A673 (cell line): ENCODE data around the gene TJP1. TPM values are rescaled to one million over a fixed set of nuclear protein-coding genes. Genes with fewer than 3 reads are reported as not detected.
"Not testable (repeated sequence)": the region's sequence is repeated elsewhere in the genome, so short reads cannot be mapped to it uniquely, and the experiment has no call there.

ENCODE experiments used
- BruUV-seq: library from RNA; stranded (reverse); fragments of 400-500 nt; replicated peaks from 2 replicates; lab custom pipeline; 2021; lab: Mats Ljungman, UMichigan
- CTCF ChIA-PET: fragments of 300-600 bp; sonication (Branson Sonifier 250); formaldehyde crosslinking; loops from one replicate; lab custom pipeline; 2022; ENCODE audit warnings: antibody characterized with exemption; lab: Charles Lee
- POLR2A ChIA-PET: fragments of 300-600 bp; sonication (Branson Sonifier 250); formaldehyde crosslinking; loops from one replicate; lab custom pipeline; 2022; ENCODE audit warnings: antibody characterized with exemption; ENCODE audit not compliant: low non-redundant PET; lab: Charles Lee
- DNase-seq: peaks from one replicate; pipeline ENCODE4 v3.0.0-alpha.2; 2015; ENCODE audit warnings: low spot score
- H3K27ac ChIP-seq: fragments of 200-600 bp; sonication (generic); 2 replicates; pipeline ENCODE4 v1.5.1; 2016; ENCODE audit warnings: mixed run types, low read depth, mild to moderate bottlenecking, mixed read lengths, antibody characterized with exemption, low read length; ENCODE audit not compliant: poor library complexity, severe bottlenecking
- H3K27me3 ChIP-seq: fragments of 200-600 bp; sonication (generic); replicated peaks from 2 replicates; pipeline ENCODE4 v1.6.1; 2017; ENCODE audit warnings: mixed run types, low read depth, mild to moderate bottlenecking, mixed read lengths, antibody characterized with exemption, low read length; ENCODE audit not compliant: insufficient read depth, poor library complexity
- H3K36me3 ChIP-seq: fragments of 200-600 bp; sonication (generic); 2 replicates; pipeline ENCODE4 v1.6.1; 2016; ENCODE audit warnings: mixed run types, mild to moderate bottlenecking, mixed read lengths, antibody characterized with exemption, low read length; ENCODE audit not compliant: insufficient read depth, poor library complexity, severe bottlenecking
- H3K4me1 ChIP-seq: fragments of 200-600 bp; sonication (generic); 2 replicates; pipeline ENCODE4 v1.6.1; 2017; ENCODE audit warnings: mixed run types, mild to moderate bottlenecking, mixed read lengths, antibody characterized with exemption, low read length; ENCODE audit not compliant: insufficient read depth, poor library complexity, severe bottlenecking
- H3K4me3 ChIP-seq: fragments of 200-600 bp; sonication (generic); 2 replicates; pipeline ENCODE4 v1.5.1; 2016; ENCODE audit warnings: low read depth, mixed run types, mild to moderate bottlenecking, mixed read lengths, low read length; ENCODE audit not compliant: poor library complexity, severe bottlenecking
- H3K9me3 ChIP-seq: fragments of 200-600 bp; sonication (generic); 2 replicates; pipeline ENCODE4 v1.6.1; 2016; ENCODE audit warnings: mixed run types, low read depth, mild to moderate bottlenecking, mixed read lengths, antibody characterized with exemption, low read length; ENCODE audit not compliant: poor library complexity, severe bottlenecking
- EZH2 ChIP-seq: fragments of 200-600 bp; sonication (generic); IDR thresholded peaks from 2 replicates; pipeline ENCODE4 v1.6.1; 2017; ENCODE audit warnings: borderline replicate concordance, low read depth, mild to moderate bottlenecking, mixed read lengths, antibody characterized with exemption, low read length; ENCODE audit not compliant: poor library complexity, severe bottlenecking
- intact Hi-C: fragments of 100-400 bp; cut with micrococcal nuclease; formaldehyde crosslinking; loops from one replicate; pipeline ENCODE4 v1.10.0; 2022; ENCODE audit not compliant: unreplicated experiment
- total RNA-seq: library from RNA; stranded (reverse); gene quantifications from 2 replicates; pipeline ENCODE4 v1.2.3, GENCODE V29; 2021
- TF ChIP-seq, protein P1 (sequence below): fragments of 300-800, 200-600 bp; sonication (generic); conservative IDR thresholded peaks from 2 replicates; pipeline ENCODE4 v1.5.1; 2017; ENCODE audit warnings: low read depth, mild to moderate bottlenecking, antibody characterized with exemption, low read length, moderate library complexity, mixed read lengths

TJP1 gene
- total RNA-seq, 1 experiment from 2014 or later = 34.7 TPM

DNA sequence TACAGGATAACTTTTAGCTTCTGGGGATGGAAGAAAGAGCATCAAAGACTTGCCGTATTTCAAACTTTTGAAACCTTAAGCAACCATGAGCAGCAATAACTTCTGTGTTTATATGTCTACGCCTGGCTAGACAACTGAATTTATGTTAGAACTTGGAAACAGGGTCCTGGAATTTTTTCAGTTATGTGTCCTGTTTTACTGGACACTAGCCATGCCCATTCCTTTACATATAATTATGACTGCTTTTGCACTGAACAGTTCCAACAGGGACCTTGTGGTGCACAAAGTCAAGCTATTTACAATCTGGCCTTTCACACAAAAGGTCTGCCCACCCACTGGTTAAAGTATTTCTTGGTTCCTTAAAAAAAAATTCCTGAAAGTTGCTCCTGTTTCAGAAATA lies 37.1 kb downstream of the TJP1 start:
- no peaks in the 10 kb centered on the region for H3K36me3 ChIP-seq
- intact Hi-C loops = no loop called here
- TF ChIP-seq EZH2 = no peak
- TF ChIP-seq, protein P1, sequence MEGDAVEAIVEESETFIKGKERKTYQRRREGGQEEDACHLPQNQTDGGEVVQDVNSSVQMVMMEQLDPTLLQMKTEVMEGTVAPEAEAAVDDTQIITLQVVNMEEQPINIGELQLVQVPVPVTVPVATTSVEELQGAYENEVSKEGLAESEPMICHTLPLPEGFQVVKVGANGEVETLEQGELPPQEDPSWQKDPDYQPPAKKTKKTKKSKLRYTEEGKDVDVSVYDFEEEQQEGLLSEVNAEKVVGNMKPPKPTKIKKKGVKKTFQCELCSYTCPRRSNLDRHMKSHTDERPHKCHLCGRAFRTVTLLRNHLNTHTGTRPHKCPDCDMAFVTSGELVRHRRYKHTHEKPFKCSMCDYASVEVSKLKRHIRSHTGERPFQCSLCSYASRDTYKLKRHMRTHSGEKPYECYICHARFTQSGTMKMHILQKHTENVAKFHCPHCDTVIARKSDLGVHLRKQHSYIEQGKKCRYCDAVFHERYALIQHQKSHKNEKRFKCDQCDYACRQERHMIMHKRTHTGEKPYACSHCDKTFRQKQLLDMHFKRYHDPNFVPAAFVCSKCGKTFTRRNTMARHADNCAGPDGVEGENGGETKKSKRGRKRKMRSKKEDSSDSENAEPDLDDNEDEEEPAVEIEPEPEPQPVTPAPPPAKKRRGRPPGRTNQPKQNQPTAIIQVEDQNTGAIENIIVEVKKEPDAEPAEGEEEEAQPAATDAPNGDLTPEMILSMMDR = no peak
- H3K27ac ChIP-seq = no peak overlapping the region
- no peak overlapping the region for H3K4me3 ChIP-seq
- no TSS peak for BruUV-seq
- no peaks in the 10 kb centered on the region for H3K27me3 ChIP-seq
- H3K9me3 ChIP-seq = no peaks in the 10 kb centered on the region
- no peaks in the 10 kb centered on the region for H3K4me1 ChIP-seq
- ChIA-PET CTCF (no interaction called here), POLR2A (no interaction called here)
- no peak for DNase-seq

DNA sequence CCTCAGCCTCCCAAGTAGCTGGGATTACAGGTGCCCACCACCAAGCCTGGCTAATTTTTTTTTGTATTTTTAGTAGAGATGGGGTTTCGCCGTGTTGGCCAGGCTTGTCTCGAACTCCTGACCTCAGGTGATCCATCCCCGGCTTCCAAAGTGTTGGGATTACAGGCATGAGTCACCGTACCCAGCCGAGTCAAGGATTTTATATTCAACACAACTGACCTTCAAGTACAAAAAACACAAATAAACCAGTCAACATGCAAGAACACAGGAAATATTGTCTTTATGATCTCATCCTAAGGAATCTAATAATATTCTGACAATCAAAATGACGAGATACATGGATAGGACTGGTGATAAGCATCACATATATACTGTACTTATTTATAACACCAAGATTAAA lies 37.9 kb downstream of the TJP1 start:
- TF ChIP-seq, protein P1 = no peak
- no peak for TF ChIP-seq EZH2
- POLR2A ChIA-PET = no interaction called here
- intact Hi-C loops = no loop called here
- Histone ChIP-seq H3K27me3 (no peaks in the 10 kb centered on the region), H3K27ac (no peak overlapping the region), H3K36me3 (no peaks in the 10 kb centered on the region), H3K9me3 (no peaks in the 10 kb centered on the region), H3K4me1 (no peaks in the 10 kb centered on the region), H3K4me3 (no peak overlapping the region)
- CTCF ChIA-PET = no interaction called here
- no peak for DNase-seq
- BruUV-seq = no TSS peak

- POLR2A ChIA-PET, H3K36me3 ChIP-seq, H3K27me3 ChIP-seq, intact Hi-C loops, H3K4me3 ChIP-seq, H3K9me3 ChIP-seq, BruUV-seq, CTCF ChIA-PET, H3K4me1 ChIP-seq, DNase-seq, H3K27ac ChIP-seq: not testable (repeated sequence)
Measured at GRCh38 chr15:29782816-29783215, 39.5 kb downstream of the TJP1 start.

GRCh38 chr15:29778382-29778781 lies 43.9 kb downstream of the TJP1 start:
- intact Hi-C loops = no loop called here
- no peak for TF ChIP-seq EZH2
- TF ChIP-seq, protein P1 = no peak
- no peaks in the 10 kb centered on the region for H3K36me3 ChIP-seq
- H3K27ac ChIP-seq = no peak overlapping the region
- ChIA-PET CTCF (no interaction called here), POLR2A (no interaction called here)
- no peaks in the 10 kb centered on the region for H3K9me3 ChIP-seq
- no peak overlapping the region for H3K4me3 ChIP-seq
- no peaks in the 10 kb centered on the region for H3K27me3 ChIP-seq
- H3K4me1 ChIP-seq = peaks cover 3% of the 10 kb centered on the region
- DNase-seq = no peak
- BruUV-seq = no TSS peak
